GM21737 (cell line): Measurements from ENCODE around the gene TUBA1A.
"Not testable (repeated sequence)": the region's sequence is repeated elsewhere in the genome, so short reads cannot be mapped to it uniquely, and the experiment has no call there.

ENCODE experiments used
- ATAC-seq: cut with Tn5 transposase; IDR thresholded peaks from one replicate; pipeline ENCODE4 v1.9.1; 2021; ENCODE audit warnings: mild to moderate bottlenecking, moderate library complexity; ENCODE audit not compliant: unreplicated experiment

Gene TUBA1A

GRCh38 chr12:49188916-49189367, at the start of gene TUBA1A:
Gene TUBA1A (minus strand): TSS chr12:49189080. CDS start chr12:49188979, 101 bp downstream.
- peak; percentile 82 for ATAC-seq

DNA sequence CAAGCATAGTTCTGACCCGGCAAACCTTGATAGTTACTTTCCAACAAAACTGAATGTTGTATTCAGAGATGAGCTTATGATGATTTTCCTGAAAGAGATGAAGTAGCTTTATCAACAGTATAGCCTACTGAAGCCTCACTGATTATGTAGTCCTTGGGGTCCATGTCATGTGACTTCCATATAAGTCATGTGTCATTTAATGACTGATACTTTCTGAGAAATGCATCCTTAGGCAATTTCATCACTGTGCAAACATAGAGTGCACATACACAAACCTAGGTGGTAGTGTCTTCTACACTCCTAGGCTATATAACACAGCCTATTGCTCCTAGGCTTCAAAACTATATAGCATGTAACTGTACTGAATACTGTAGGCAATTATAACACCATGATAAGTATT, 47.5 kb upstream of the TUBA1A start:
- no peak for ATAC-seq

DNA sequence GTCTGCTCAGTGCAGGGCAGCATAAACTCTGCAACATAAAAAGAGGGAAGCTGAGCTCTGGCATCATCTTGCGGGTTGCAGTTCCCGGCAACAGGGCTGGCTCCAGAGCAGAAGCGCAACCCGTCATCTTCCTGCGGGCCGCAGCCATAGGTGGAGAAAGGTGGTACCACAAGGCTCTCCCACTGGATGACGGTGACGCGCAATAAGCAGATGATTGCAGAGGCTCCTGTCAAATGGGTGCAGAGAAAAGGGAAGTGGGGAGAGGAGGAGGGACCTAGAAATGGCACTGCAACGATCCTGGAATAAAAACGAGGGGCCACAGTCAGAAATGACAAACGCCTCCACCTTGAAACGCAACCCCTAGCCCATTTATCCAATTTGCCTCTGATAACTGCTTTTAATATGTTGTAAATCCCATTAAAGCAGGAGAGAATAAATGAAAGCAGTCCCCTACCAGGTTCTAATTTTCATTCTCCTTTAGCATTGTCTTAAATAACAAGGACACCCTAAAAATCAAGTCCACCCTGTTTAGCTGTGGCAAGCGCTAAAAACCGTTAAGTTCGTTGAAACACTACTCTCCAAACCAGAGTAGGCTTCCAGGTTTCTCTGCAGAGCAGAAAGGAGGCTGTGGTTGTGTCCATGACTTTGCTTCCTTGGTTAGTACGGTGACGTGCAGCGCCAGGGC, 45.1 kb upstream of the TUBA1A start:
- ATAC-seq, result no peak

GRCh38 chr12:49232940-49233841, 44.3 kb upstream of the TUBA1A start:
- ATAC-seq, result no peak

GRCh38 chr12:49231878-49232655, 43.2 kb upstream of the TUBA1A start:
- no peak for ATAC-seq

- ATAC-seq, result no peak
Measured at GRCh38 chr12:49230805-49231194, 41.9 kb upstream of the TUBA1A start.

GRCh38 chr12:49230176-49230804, 41.4 kb upstream of the TUBA1A start:
- no peak for ATAC-seq

GRCh38 chr12:49228653-49229052, 39.8 kb upstream of the TUBA1A start:
- ATAC-seq, result no peak

- ATAC-seq, result no peak
Measured at GRCh38 chr12:49227713-49228112, 38.8 kb upstream of the TUBA1A start.

DNA sequence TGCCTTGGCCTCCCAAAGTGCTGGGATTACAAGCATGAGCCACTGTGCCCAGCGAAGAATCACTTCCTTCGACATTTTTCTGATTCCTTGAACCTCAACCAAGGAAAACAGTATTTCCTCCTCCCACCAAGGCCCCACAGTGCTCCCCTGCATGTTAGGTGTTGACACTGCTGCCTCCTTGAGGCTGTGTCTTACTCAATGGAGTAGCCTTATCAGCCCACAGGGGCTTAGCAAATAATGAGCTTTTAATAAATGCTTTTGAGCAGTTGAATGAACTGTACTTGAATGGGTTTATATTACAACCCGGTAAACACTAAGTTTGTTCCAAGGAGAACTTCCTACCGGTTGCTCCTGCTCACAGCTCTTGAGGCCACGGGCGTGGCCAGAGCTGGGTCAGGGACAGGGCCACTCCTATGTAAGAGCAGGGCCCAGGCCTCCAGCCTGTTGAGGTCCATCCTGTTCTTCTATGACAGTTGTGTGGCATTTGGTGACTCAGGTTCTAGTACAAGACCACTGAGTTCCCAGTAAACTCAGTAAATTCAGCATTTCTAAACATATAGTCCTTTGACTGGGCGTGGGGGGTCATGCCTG, 36.8 kb upstream of the TUBA1A start:
- no peak for ATAC-seq

- ATAC-seq, result no peak
Measured at GRCh38 chr12:49223590-49224369, 34.9 kb upstream of the TUBA1A start.

DNA sequence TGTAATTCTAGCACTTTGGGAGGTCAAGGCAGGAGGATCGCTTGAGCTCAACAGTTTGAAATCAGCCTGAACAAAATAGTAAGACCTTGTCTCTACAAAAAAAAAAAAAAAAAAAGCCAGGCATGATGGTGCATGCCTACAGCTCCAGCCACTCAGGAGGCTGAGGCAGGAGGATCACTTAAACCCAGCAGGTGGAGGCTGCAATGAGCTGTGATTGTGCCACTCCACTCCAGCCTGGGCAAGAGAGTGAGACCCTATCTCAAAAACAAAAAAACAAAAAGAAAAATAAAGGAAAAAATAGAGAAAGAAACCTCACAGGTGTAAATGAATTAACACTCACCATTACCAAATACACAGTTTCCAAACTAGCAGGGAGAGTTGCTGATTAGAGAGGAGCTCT, 34.2 kb upstream of the TUBA1A start:
- no peak for ATAC-seq

DNA sequence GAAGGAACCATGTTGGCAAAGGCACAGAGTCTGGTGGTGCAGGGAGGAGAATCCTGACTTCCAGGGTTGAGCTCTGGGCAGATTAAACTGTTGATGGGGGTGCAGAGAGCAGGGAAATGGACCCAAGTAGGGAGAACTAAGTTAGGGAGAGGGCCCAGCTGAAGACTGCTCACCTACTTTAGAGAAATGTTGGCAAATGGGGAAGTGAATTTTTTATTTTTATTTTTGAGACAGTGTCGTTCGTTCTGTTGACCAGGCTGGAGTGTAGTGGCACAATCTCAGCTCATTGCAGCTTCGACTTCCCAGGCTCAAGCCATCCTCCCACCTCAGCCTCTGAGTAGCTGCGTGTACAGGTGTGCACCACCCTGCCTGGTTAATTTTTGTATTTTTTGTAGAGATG, 32.1 kb upstream of the TUBA1A start:
- ATAC-seq, result no peak

- ATAC-seq, result no peak
Measured at GRCh38 chr12:49219417-49220026, 30.6 kb upstream of the TUBA1A start.

DNA sequence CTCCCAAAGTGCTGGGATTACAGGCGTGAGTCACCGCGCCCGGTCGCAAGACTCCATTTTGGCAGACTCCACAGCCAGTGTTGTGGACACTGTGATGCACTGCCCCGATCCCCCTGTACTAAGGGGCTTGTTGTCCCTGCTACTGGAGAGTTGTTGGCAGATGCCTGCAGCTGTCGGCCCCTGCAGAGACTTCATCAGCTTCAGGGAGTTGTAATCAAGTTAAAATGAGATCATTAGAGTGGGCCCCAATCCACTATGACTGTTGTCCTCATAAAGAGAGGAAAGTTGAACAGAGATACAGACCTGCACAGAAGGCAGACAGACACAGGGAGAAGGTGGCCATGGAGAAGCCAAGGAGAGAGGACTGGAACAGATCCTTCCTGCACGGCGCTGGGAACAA, 23.7 kb upstream of the TUBA1A start:
- ATAC-seq, result no peak

- ATAC-seq, result not testable (repeated sequence)
Measured at GRCh38 chr12:49210703-49211102, 21.8 kb upstream of the TUBA1A start.

DNA sequence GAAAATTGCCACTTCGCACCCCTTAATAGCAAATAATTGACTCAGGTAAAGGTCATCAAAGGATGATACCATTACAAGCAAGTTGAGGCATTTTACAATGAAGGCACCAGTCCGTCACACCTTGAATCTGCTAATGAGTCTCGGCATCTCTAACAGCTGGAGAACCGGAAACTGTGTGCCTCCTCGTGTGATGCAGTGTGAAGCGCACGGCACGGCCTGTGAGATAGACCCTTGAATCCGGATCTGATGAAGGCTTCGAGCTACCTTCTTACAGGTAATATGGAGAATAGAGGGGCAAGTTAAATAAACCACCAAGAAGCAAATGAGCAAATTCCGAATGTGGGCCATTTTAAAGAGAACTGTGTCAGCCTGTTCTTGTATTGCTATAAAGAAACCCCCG, 19.8 kb upstream of the TUBA1A start:
- no peak for ATAC-seq

- no peak for ATAC-seq
Measured at GRCh38 chr12:49208146-49208545, 19.3 kb upstream of the TUBA1A start.

DNA sequence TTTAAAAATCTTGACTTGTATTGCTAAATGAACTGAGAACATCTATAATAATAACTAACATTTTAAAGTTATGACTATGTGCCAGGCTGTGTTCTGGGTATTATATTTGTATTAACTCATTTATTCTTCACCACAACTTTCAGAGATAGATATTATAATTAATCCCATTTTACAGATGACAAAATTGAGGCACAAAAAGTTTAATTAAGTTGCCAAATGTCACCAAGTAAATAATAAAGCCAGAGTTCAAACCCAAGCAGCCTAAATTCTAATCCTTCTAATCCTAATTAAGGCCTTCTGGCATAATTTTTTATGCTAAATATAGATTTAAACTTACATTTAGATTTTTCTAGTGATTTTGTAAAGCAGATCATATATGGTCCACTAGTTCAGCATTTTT, 17.5 kb upstream of the TUBA1A start:
- no peak for ATAC-seq
